Tongue (tissue), 2 donors: Measurements from ENCODE around the gene CEP112. TPM values are rescaled to one million over a fixed set of nuclear protein-coding genes. Genes with fewer than 3 reads are reported as not detected.
A peak's percentile ranks its signal among the peaks of the same experiment; 100 is the strongest.

Experiments used
- DNase-seq: peaks from one replicate; pipeline ENCODE4 v3.0.0-alpha.2; 2015
- total RNA-seq: library from RNA; depleted of rRNA; stranded (reverse); fragments of >200 nt; gene quantifications from one replicate; pipeline ENCODE4 v1.2.3, GENCODE V29; 2014

Gene CEP112
- total RNA-seq, 1 donor from 2014 or later: 26.7 TPM

DNA sequence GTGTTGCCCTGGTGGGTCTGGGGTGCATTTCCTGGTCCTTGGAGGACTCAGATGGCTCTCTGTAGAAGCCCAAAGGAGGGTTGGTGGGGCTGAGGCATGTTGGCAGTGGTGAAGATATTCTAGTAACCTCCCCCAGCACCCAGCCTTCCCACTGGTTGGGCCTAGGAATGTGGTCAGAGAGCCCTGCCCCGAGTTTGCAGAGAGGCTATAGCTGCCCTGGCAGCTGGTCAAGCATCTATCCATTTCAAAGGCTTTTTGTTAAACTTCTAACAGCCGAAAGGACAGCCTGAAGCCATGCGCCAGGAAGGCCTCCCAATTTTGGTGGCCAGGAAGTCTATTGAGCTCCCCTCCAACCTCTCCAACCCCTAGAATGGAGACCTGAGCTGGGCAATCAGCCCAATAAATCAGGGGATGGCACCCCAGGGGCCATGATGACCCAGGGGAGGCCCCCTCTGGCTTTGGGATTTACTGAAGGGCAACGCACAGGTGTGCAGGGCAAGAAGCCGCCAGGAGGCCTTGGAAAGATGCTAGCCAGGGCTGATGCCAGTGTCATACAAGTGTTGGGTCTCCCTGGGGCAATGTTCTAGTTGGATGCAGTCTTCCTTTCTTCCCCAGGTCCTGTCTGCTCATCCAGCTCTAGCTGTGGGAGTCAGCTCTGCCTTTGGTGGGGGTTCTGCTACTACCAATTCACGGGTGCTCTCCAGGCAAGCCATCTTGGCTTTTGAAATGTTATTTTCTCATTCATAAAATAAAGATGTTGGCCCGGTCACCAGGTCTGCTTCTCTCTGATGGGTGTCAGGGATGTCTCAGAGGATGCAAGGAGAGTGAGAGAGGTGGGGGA lies 599.6 kb downstream of the CEP112 start:
- no peak for DNase-seq

DNA sequence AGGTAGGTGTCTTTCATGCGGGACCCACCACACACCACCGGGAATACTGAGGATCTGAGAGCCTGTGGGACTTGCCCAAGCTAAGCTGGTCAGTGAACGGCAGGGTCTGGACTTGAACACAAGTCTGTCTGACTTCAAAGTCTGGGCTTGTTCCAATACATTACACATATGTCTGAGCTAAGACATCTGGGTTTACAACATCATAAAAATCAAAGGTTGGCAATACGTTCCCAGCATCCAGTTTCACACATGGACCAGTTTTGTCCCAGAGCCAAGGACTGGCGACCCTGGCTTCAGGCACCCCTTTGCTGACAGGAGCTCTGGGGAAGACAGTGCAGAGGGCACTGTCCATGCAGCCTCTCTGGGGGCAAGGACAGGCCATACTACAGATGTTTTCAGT lies 602.6 kb downstream of the CEP112 start:
- DNase-seq: peak; percentile 7

DNA sequence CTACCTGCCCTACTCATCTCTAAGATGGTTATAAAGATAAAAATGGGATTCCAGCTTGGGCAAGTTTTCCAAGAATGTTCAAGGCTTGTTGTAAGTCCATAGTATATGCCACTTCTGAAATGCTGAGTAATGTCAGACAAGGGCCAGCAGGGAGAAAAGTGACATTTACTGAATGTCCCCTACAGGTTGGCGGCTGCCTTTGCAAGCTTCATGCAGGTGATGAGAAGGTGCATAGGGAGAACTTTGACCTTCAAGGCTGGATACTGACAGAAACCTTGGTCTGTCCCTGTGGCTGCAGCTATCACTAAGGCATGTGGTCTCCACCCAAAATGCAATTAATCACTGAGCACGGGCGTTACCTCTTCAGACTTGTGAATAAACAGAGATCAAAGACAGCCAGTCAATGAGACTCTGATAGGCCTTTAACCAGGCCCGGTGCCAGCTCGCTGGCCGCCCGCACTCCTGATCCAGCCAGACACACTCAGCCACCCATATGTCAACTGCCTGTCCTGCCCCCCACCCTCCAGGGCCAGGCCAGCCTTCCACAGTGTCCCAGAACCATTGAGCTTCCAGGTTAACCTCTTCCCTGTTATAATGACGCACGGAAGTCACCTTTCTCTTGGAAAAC lies 603.6 kb downstream of the CEP112 start:
- DNase-seq: peak; percentile 24

DNA sequence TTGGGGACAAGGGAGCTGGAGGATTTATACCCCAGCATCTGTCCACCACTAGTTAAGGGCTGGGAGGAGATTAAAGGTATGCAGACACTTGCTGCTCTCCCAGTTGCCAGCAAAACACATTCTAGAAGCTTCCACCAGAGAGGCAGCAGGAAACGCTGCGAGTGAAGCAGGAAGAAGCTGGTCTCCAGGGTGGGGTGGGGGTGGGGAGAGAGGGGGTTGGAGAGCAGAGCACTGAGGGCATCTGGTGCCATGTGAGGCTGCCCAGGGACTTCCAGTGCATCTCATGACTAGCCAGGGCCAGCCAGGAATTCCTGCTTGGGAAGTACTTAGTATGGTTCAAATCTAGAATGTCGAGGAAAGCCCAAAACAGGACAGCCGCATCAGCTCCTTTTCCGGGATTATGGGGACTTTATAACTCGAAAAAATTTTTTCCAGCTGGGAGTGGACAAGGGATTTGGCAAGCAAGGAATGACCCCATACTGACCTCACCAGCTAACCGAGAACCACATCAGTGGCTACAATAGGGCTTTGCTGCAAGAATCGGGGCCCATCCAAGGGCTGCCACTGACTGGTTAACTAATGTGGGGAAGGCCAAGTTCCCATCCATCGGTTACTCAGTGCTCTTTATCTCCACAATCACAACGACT lies 604.3 kb downstream of the CEP112 start:
- peak; percentile 16 for DNase-seq

DNA sequence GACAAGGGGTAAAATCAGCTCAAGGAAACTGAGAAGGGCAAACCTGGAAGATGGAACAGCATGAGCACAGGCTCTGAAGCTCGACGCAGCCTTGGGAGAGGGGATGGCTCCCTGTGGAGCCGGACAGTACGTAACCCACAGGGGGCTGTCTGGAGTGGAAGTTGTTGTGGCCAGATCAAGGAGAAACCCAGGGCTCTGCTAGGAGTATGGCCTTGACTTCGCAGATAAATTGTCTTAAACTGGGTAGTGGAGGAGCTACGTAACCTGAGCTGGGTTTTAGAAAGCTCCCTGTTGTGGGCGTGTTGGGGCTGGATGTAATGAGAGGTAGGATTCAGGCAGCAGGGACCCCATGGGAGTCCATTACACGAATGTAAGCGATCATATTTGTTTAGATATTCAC lies 605.0 kb downstream of the CEP112 start:
- no peak for DNase-seq

Other genes with a start within 250 kb of the CEP112 start
- not detected for gene APOH, start 37.3 kb upstream of the CEP112 start, total RNA-seq
- gene PRKCA, start 110.5 kb upstream of the CEP112 start, total RNA-seq: 8.0 TPM